ENCODE measurements around the gene CLDN24. TPM values are rescaled to one million over a fixed set of nuclear protein-coding genes. Genes with fewer than 3 reads are reported as not detected.

The CLDN24 gene
- polyA plus RNA-seq, 2 of the 4 experiments (the other 2 are of a cell fraction) = not detected

- FAIRE-seq (no peak), ATAC-seq (no peak), DNase-seq (ENCODE audit: low read depth in 1 of 2, low spot score in 1 of 2) (no peak)
- TF ChIP-seq CTCF (IDR thresholded peaks at IDR 0.05) (no peak), EHF (CRISPR knock-in tag; IDR thresholded peaks at IDR 0.05) (no peak), MYC (IDR thresholded peaks at IDR 0.05; ENCODE audit: borderline replicate concordance, low read length) (no peak), MAZ (IDR thresholded peaks at IDR 0.05; ENCODE audit: borderline replicate concordance, low read depth, low read length) (no peak), HOXB13 (CRISPR knock-in tag; IDR thresholded peaks at IDR 0.05; ENCODE audit: low read depth) (no peak), EHMT2 (IDR thresholded peaks at IDR 0.05; ENCODE audit: low read depth) (no peak)
- no peak overlapping the region for H3K4me2 ChIP-seq
- H3K9me3 ChIP-seq = no peaks in the 10 kb centered on the region
- H3K4me1 ChIP-seq = no peaks in the 10 kb centered on the region
- ChIA-PET POLR2A (no interaction called here), CTCF (no interaction called here)
- 82% methylated on average over 4 of the region's 4 CpGs for WGBS (ENCODE audit: missing lambda C conversion rate)
- H3K4me3 ChIP-seq = no peak overlapping the region
- H3K27ac ChIP-seq = no peak overlapping the region
Observed at GRCh38 chr4:183362036-183362435, 39.8 kb upstream of the CLDN24 start.

- no peak for FAIRE-seq
- CTCF ChIA-PET = no interaction called here
- no peak for TF ChIP-seq POLR2A (IDR thresholded peaks at IDR 0.05; ENCODE audit: low read length)
- TF ChIP-seq MAFK (IDR thresholded peaks at IDR 0.05; ENCODE audit: partially characterized antibody) = no peak
- no peak for TF ChIP-seq RNF2 (IDR thresholded peaks at IDR 0.05; ENCODE audit: borderline replicate concordance, low read depth)
- no peak for TF ChIP-seq KDM5A (IDR thresholded peaks at IDR 0.05)
- TF ChIP-seq HEYL (CRISPR knock-in tag; IDR thresholded peaks at IDR 0.05) = no peak
- TF ChIP-seq HMGXB4 (CRISPR knock-in tag; IDR thresholded peaks at IDR 0.05; ENCODE audit: borderline replicate concordance) = no peak
- TF ChIP-seq CBX8 (IDR thresholded peaks at IDR 0.05) = no peak
- TF ChIP-seq ZFP36 (IDR thresholded peaks at IDR 0.05; ENCODE audit: borderline replicate concordance, partially characterized antibody) = no peak
- POLR2A ChIA-PET = no interaction called here
- Histone ChIP-seq H3K4me3 (no peak overlapping the region), H3K4me2 (no peak overlapping the region), H3K4me1 (no peaks in the 10 kb centered on the region), H3K9me3 (no peaks in the 10 kb centered on the region), H3K27ac (no peak overlapping the region)
- ATAC-seq = no peak
- WGBS (ENCODE audit: missing lambda C conversion rate) = 70% methylated on average over 11 of the region's 11 CpGs
- DNase-seq (ENCODE audit: low read depth in 1 of 2, low spot score in 1 of 2) = no peak
Observed at GRCh38 chr4:183360161-183360919, 38.1 kb upstream of the CLDN24 start.

DNA sequence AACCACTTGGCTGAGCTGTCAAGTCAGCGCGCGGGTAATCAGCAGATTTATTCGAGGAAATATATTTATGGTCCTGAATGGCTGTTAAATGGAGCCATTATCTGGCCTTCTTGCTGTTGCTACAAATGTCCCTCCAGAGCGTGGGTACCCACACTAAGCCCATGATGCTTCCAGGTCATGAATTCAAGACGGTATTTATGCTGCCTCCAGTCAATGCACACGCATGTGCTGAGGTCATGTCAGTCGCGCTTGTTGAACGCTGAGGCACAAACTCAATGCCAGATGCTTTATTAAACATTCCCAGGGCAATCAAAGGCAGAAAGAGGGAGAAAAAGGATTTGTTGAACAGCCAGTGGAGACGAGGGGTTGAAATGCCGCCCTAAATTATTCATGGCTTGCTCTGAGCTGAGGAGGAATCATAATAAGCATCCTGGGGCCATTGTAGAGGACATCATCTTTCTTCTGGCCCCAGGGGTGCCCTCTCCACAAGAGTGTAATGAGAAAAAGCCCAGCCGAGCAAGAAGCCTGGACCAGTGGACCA, 36.1 kb upstream of the CLDN24 start:
- TF ChIP-seq, protein P1, sequence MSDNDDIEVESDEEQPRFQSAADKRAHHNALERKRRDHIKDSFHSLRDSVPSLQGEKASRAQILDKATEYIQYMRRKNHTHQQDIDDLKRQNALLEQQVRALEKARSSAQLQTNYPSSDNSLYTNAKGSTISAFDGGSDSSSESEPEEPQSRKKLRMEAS (IDR thresholded peaks at IDR 0.05) = no peak
- no peak for TF ChIP-seq FOXS1 (CRISPR knock-in tag; IDR thresholded peaks at IDR 0.05)
- TF ChIP-seq, protein P2, sequence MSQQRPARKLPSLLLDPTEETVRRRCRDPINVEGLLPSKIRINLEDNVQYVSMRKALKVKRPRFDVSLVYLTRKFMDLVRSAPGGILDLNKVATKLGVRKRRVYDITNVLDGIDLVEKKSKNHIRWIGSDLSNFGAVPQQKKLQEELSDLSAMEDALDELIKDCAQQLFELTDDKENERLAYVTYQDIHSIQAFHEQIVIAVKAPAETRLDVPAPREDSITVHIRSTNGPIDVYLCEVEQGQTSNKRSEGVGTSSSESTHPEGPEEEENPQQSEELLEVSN (IDR thresholded peaks at IDR 0.05; ENCODE audit: borderline replicate concordance, low read depth) = no peak
- no peak overlapping the region for H3K27ac ChIP-seq
- no peak overlapping the region for H3K4me3 ChIP-seq
- ATAC-seq = no peak
- no peak for FAIRE-seq
- no peaks in the 10 kb centered on the region for H3K9me3 ChIP-seq
- 71% methylated on average over 11 of the region's 13 CpGs for WGBS (ENCODE audit: missing lambda C conversion rate)
- POLR2A ChIA-PET = no interaction called here
- H3K4me2 ChIP-seq = no peak overlapping the region
- CTCF ChIA-PET = no interaction called here
- DNase-seq (ENCODE audit: low read depth in 1 of 2, low spot score in 1 of 2) = no peak
- no peaks in the 10 kb centered on the region for H3K4me1 ChIP-seq
